NB4 (cell line): ENCODE measurements around the gene NR6A1.

Experiments
- DNase-seq: peaks from one replicate; pipeline ENCODE4 v3.0.0; 2010; ENCODE audit warnings: low read depth
- H3K4me3 ChIP-seq: one replicate; pipeline ENCODE4 v1.5.1; 2011; ENCODE audit warnings: mild to moderate bottlenecking, low read depth, low read length, moderate library complexity
- MYC ChIP-seq: IDR thresholded peaks from 2 replicates; pipeline ENCODE4 v1.6.1; 2011; ENCODE audit warnings: low read depth, low read length
- POLR2A ChIP-seq: IDR thresholded peaks from 2 replicates; pipeline ENCODE4 v1.6.1; 2011; ENCODE audit warnings: mild to moderate bottlenecking; ENCODE audit not compliant: insufficient read length; ENCODE audit errors: extremely low read depth
- TF ChIP-seq, protein P1 (sequence below): IDR thresholded peaks from one replicate; pipeline ENCODE4 v1.5.1; 2012; ENCODE audit warnings: low read depth, low read length
- TF ChIP-seq, protein P2 (sequence below): IDR thresholded peaks from 2 replicates; pipeline ENCODE4 v1.6.1; 2011; ENCODE audit warnings: low read depth, low read length

Gene NR6A1

DNA sequence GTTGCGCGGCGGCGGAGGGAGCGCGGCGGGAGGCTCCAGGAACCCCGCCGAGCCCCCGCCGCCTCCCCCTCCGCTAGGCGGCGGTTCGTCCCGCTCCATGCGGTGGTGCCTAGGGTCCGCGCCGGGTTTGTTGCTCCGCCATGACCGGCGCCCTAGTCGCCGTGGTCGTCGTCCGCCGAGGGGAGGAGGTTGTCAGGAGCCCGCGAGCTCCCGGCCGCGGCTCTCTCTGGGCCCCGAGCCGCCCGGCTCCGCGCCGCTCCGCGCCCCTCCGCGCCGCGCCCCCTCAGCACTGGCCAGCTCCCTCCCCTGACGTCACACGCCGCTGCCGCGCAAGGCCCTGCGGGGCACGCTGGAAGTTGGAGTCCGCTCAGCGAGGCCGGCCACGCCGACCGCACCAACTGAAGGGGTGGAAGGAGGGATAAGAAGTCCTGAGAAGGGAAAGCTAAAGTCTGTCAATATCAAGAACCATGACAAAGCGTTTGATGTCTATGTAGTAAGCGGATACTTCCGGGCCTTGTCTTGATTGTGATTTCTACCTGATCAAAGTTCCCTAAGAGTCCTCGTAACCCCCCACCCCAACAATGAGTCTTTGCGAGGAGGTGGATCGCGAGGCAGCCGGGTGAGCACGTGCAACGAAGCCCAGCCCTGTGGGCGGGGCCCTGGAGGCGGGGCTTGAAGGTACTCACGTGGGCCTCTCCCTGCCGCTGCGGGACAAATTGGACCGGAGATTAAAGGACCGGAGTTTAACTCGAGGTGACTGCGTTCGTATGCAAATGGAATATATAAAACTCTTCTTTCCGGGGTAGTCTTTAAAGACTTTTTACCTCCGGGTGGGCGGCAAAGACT, at the start of gene NR6A1:
NR6A1 (minus strand) TSS at position 291 of the 846 bp plus-strand sequence.
- TF ChIP-seq, protein P1, sequence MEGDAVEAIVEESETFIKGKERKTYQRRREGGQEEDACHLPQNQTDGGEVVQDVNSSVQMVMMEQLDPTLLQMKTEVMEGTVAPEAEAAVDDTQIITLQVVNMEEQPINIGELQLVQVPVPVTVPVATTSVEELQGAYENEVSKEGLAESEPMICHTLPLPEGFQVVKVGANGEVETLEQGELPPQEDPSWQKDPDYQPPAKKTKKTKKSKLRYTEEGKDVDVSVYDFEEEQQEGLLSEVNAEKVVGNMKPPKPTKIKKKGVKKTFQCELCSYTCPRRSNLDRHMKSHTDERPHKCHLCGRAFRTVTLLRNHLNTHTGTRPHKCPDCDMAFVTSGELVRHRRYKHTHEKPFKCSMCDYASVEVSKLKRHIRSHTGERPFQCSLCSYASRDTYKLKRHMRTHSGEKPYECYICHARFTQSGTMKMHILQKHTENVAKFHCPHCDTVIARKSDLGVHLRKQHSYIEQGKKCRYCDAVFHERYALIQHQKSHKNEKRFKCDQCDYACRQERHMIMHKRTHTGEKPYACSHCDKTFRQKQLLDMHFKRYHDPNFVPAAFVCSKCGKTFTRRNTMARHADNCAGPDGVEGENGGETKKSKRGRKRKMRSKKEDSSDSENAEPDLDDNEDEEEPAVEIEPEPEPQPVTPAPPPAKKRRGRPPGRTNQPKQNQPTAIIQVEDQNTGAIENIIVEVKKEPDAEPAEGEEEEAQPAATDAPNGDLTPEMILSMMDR = no peak
- TF ChIP-seq MYC (peak; percentile 86), POLR2A (peak; percentile 55)
- TF ChIP-seq, protein P2, sequence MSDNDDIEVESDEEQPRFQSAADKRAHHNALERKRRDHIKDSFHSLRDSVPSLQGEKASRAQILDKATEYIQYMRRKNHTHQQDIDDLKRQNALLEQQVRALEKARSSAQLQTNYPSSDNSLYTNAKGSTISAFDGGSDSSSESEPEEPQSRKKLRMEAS = peak; percentile 98
- peak within 1 kb of the TSS; percentile 76 for H3K4me3 ChIP-seq
- peak; percentile 96 for DNase-seq

DNA sequence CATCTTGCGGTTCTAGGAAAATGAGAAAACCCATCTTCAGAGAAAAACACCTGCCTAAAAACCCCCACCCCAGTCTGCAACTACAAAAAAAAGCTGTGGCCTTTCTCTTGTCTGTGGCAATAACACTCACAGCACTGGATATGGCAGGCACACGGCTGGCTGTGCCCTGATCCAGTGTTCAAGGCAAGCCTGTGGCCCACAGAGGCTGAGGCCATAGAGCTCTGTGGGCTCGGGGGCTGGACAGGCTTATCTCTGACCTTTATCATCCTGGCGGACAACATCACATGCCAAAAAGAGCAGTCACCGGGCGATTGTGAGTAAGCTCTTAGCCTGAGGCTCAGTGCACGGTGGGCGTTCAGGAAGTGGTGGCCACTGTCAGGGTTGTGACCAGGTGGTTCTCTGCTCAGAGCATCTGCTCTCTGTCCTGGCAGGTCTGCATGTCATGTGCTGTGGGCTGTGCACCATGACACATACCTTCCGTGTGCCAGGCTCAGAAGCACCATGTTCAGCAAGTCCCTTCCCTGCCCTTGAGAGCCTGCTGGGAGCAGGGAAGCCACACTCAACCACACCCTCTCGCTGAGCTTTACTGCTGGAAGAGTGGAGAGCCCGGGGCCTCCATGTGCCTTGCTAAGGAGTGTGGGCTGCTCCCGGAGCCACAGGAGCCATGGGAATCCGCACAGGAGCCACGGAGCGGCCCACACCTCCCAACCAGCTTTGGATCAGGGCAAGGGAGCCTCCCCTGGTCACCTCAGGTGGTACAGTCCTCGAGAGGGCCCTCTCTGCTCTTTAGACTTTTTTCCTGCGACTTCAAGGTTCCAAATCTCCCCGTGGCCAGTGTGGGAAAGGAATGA, 47.5 kb upstream of the NR6A1 start:
- H3K4me3 ChIP-seq = no peak overlapping the region

DNA sequence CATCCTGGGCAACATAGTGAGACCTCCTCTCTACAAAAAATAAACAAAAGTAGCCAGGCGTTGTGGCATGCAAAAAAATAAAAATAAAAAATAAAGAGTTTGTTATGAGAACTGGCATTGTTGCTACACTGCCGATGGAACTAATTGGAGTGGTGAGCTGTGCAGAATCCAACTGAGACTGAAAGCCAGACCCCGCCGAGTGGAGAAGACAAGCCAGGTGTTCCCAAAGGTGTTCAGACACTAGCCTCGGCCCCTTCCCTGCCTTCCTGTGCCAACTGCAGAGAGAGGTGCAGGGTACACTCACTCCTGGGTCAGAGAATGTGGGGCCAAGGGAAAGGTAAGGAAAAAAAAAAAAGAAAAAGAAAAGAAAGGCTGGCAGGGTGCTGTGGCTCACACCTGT, 44.5 kb upstream of the NR6A1 start:
- no peak overlapping the region for H3K4me3 ChIP-seq
- TF ChIP-seq MYC = no peak
- TF ChIP-seq, protein P1 = no peak
- no peak for TF ChIP-seq POLR2A
- TF ChIP-seq, protein P2 = no peak
- DNase-seq = no peak

More for the DNA sequence above, 47.5 kb upstream of the NR6A1 start:
- TF ChIP-seq, protein P1 = no peak
- no peak for TF ChIP-seq MYC
- no peak for TF ChIP-seq POLR2A
- TF ChIP-seq, protein P2 = peak; percentile 58; the same call in 1 of the 2 replicates
- DNase-seq = peak; percentile 60

DNA sequence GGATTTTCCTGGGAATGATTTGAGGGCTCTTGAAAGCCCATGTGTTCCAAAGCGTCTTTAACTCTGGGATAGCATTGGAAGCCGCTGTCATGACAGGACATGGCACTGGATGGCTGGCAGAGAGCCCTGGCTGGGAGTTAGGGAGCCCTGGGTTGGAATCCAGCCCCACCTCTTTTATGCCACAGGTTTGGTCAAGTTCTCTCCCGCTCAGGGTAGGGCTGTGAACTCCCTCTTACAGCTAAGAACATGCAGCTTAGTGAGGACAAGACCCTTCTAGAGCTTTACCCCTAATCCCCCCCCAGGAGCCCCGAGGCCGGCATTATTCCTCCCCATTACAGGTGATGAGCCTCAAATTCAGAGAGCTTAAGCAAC, 43.0 kb upstream of the NR6A1 start:
- DNase-seq = no peak
- H3K4me3 ChIP-seq = no peak overlapping the region
- TF ChIP-seq, protein P2 = no peak
- TF ChIP-seq MYC = no peak
- TF ChIP-seq, protein P1 = no peak
- TF ChIP-seq POLR2A = no peak

DNA sequence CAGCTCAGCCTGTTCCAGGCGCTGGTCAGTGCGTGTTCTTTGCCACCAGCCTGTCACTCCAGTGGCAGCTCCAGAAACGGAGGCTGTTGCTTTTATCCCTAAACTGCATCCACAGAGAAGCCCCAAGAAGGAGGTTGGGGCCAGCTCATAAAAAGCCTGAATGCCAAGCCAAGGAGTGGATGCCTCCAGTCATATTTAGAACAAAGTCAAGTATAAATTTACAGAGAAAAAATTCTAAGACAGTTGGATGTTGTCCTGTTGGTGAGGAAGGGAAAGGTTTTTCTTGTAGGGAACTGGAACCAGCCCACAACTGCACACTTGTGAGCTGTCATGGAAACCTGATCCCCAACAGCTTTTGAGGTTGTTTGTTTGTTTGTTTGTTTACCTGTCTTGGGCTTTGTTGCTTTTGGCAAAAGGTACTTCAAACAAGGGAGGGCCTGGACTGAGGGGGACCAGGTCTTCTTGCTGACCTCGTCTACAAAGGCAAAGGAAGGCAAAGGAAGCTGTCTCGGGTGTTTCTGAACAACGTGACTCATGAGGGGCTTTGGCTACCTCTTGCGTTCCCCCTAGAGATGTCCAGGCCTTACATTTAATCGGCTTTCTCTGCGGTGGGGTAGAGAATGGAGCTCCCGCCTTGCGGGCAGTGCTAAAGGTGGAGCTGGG, 42.5 kb upstream of the NR6A1 start:
- no peak overlapping the region for H3K4me3 ChIP-seq
- DNase-seq = no peak
- TF ChIP-seq, protein P2 = no peak
- TF ChIP-seq, protein P1 = no peak
- TF ChIP-seq MYC = no peak
- no peak for TF ChIP-seq POLR2A
